ENCODE measurements around the gene PABPC1L2A.
"Not testable (repeated sequence)": the region's sequence is repeated elsewhere in the genome, so short reads cannot be mapped to it uniquely, and the experiment has no call there.

DNA sequence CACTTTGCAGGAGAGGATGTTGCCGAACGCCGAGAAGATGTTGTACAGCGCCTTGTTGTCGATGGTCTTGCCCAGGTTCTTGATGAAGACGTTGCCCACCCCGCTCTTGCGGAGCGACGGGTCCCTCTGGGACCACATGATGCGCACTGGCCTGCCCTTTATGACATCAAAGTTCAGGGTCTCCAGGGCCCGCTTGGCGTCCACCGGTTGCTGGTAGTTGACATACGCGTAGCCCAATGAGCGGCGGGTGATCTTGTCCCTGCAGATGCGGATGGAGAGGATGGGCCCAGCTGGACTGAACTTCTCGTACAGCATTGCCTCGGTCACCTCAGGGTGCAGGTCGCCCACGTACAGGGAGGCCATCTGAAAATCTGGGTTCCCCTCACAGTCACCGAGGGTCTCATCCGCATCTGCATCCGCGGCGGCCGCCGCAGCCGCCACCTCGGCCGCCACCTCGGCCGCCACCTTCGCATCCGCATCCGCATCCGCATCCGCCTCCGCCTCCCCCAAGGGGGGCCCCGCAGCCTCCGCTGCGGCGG is at the start of gene PABPC1L2A:
- TF ChIP-seq POLR2AphosphoS5, CTCF (IDR thresholded peaks at IDR 0.05): not testable (repeated sequence)
